GM23338 (cell line): ENCODE measurements around the gene RAD50.

Source experiments
- EZH2 ChIP-seq: fragments of 200-600 bp; sonication (generic); IDR thresholded peaks from one replicate; pipeline ENCODE4 v1.8.0; 2017; ENCODE audit warnings: antibody characterized with exemption, mild to moderate bottlenecking, low read depth; ENCODE audit not compliant: unreplicated experiment
- NANOG ChIP-seq: IDR thresholded peaks from 2 replicates; pipeline ENCODE4 v1.6.1; 2016; ENCODE audit warnings: antibody characterized with exemption, borderline replicate concordance
- POLR2AphosphoS5 ChIP-seq: IDR thresholded peaks from 2 replicates; pipeline ENCODE4 v1.6.1; 2016; ENCODE audit warnings: antibody characterized with exemption, low read depth
- TF ChIP-seq, protein P1 (sequence below), 2 experiments: fragments of 200-600 bp in 1 of 2; sonication (generic) in 1 of 2; conservative IDR thresholded peaks; 2 replicates each; pipeline versions ENCODE4 v1.5.1 to v1.6.1; 2016 to 2017; ENCODE audit warnings: antibody characterized with exemption in 2 of 2, low read depth in 2 of 2, mild to moderate bottlenecking in 2 of 2, moderate library complexity in 1 of 2
- TF ChIP-seq, protein P2 (sequence below): IDR thresholded peaks from one replicate; pipeline ENCODE4 v1.6.1; 2018; ENCODE audit warnings: antibody characterized with exemption; ENCODE audit not compliant: unreplicated experiment

DNA sequence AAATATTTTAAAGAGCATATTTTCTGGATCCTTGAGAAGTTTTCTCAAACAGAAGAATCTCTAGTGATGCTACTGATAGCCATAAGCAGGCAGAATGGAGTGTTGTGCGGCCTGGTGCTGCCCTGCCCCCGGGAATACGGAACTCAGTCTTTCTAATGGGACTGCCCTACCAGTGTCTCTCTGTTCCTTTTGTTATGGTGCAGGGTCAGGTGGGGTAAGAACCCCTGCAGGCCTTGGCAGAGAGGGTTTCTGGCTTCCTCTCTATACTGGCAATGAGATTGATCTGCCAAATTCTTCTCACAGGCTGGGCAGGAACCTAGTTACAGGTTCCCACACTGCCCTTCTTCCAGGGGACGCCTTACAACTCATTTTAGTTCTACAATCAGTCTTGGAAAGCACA is 16.0 kb upstream of the RAD50 start:
- TF ChIP-seq, protein P1, sequence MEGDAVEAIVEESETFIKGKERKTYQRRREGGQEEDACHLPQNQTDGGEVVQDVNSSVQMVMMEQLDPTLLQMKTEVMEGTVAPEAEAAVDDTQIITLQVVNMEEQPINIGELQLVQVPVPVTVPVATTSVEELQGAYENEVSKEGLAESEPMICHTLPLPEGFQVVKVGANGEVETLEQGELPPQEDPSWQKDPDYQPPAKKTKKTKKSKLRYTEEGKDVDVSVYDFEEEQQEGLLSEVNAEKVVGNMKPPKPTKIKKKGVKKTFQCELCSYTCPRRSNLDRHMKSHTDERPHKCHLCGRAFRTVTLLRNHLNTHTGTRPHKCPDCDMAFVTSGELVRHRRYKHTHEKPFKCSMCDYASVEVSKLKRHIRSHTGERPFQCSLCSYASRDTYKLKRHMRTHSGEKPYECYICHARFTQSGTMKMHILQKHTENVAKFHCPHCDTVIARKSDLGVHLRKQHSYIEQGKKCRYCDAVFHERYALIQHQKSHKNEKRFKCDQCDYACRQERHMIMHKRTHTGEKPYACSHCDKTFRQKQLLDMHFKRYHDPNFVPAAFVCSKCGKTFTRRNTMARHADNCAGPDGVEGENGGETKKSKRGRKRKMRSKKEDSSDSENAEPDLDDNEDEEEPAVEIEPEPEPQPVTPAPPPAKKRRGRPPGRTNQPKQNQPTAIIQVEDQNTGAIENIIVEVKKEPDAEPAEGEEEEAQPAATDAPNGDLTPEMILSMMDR (conservative IDR thresholded peaks at IDR 0.05; ENCODE audit: low read depth in 2 of 2): no peak
- TF ChIP-seq POLR2AphosphoS5 (no peak), EZH2 (no peak), NANOG (no peak)
- TF ChIP-seq, protein P2, sequence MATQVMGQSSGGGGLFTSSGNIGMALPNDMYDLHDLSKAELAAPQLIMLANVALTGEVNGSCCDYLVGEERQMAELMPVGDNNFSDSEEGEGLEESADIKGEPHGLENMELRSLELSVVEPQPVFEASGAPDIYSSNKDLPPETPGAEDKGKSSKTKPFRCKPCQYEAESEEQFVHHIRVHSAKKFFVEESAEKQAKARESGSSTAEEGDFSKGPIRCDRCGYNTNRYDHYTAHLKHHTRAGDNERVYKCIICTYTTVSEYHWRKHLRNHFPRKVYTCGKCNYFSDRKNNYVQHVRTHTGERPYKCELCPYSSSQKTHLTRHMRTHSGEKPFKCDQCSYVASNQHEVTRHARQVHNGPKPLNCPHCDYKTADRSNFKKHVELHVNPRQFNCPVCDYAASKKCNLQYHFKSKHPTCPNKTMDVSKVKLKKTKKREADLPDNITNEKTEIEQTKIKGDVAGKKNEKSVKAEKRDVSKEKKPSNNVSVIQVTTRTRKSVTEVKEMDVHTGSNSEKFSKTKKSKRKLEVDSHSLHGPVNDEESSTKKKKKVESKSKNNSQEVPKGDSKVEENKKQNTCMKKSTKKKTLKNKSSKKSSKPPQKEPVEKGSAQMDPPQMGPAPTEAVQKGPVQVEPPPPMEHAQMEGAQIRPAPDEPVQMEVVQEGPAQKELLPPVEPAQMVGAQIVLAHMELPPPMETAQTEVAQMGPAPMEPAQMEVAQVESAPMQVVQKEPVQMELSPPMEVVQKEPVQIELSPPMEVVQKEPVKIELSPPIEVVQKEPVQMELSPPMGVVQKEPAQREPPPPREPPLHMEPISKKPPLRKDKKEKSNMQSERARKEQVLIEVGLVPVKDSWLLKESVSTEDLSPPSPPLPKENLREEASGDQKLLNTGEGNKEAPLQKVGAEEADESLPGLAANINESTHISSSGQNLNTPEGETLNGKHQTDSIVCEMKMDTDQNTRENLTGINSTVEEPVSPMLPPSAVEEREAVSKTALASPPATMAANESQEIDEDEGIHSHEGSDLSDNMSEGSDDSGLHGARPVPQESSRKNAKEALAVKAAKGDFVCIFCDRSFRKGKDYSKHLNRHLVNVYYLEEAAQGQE: no peak
